Left colon (tissue), 2 donors: ENCODE data around the gene MYO3B. TPM values are rescaled to one million over a fixed set of nuclear protein-coding genes. Genes with fewer than 3 reads are reported as not detected.
"Not testable (repeated sequence)": the region's sequence is repeated elsewhere in the genome, so short reads cannot be mapped to it uniquely, and the experiment has no call there.

Experiments
- ATAC-seq: fragments of 200-7000 bp; cut with Tn5 transposase; one replicate; pipeline ENCODE4 v1.9.1; 2020; ENCODE audit warnings: mild to moderate bottlenecking, moderate library complexity
- DNase-seq, 2 donors: peaks; one replicate each; pipeline ENCODE4 v3.0.0-alpha.2; 2020
- intact Hi-C, 2 donors: fragments of 100-400 bp; cut with DNase I in 1 of 2; cut with micrococcal nuclease in 1 of 2; formaldehyde crosslinking; loops; one replicate each; pipeline versions ENCODE4 v1.11.2 to v1.14.0; 2022; cut with DNase I, micrococcal nuclease
- total RNA-seq, 2 donors: library from RNA; stranded (reverse); fragmentation: NEBNext Ultra II Directional; extraction: Animal tissue kit (Norgen Biotek cat#: 25700); gene quantifications; one replicate each; pipeline ENCODE4 v1.2.1, GENCODE V29; 2021
- donor health status: DM: no; HTN: no; CAD: no.
- donor health status: DM: yes; HTN: yes; CAD: no.

Gene MYO3B
- total RNA-seq, 2 donors from 2014 or later: 0.09 TPM; not detected in 1

- ATAC-seq (no peak), DNase-seq (no peak)
- intact Hi-C loops: no loop called here
Measured at GRCh38 chr2:170579511-170579910, 401.6 kb downstream of the MYO3B start.

GRCh38 chr2:170582313-170582712 lies 404.4 kb downstream of the MYO3B start:
- no peak for DNase-seq
- intact Hi-C loops: no loop called here

GRCh38 chr2:170582751-170583463 lies 405.0 kb downstream of the MYO3B start:
- ATAC-seq (no peak), DNase-seq (no peak)
- intact Hi-C loops: no loop called here

More at GRCh38 chr2:170582313-170582712, 404.4 kb downstream of the MYO3B start:
- no peak for ATAC-seq

GRCh38 chr2:170585067-170585466 lies 407.1 kb downstream of the MYO3B start:
- intact Hi-C loops: no loop called here
- DNase-seq (no peak), ATAC-seq (no peak)

- intact Hi-C loops: no loop called here
- no peak for DNase-seq
- ATAC-seq: no peak
Measured at GRCh38 chr2:170586571-170587095, 408.7 kb downstream of the MYO3B start.

- no peak for DNase-seq
- ATAC-seq: no peak
- intact Hi-C loops: no loop called here
Measured at GRCh38 chr2:170587117-170587516, 409.2 kb downstream of the MYO3B start.

- no peak for ATAC-seq
- intact Hi-C loops: no loop called here
- no peak for DNase-seq
Measured at GRCh38 chr2:170587922-170588321, 410.0 kb downstream of the MYO3B start.

GRCh38 chr2:170588729-170589128 lies 410.8 kb downstream of the MYO3B start:
- ATAC-seq (no peak), DNase-seq (no peak)
- intact Hi-C loops: no loop called here

- intact Hi-C loops: no loop called here
- DNase-seq (no peak), ATAC-seq (no peak)
Measured at GRCh38 chr2:170596576-170596975, 418.6 kb downstream of the MYO3B start.

GRCh38 chr2:170598067-170598395 lies 420.1 kb downstream of the MYO3B start:
- ATAC-seq: no peak
- no peak for DNase-seq
- intact Hi-C loops: no loop called here

- ATAC-seq (no peak), DNase-seq (no peak)
- intact Hi-C loops: no loop called here
Measured at GRCh38 chr2:170601489-170601888, 423.5 kb downstream of the MYO3B start.

- intact Hi-C loops: no loop called here
- ATAC-seq: no peak
Measured at GRCh38 chr2:170605862-170606261, 427.9 kb downstream of the MYO3B start.

GRCh38 chr2:170607171-170607570 lies 429.2 kb downstream of the MYO3B start:
- DNase-seq: no peak
- intact Hi-C loops: no loop called here
- ATAC-seq: no peak

More at GRCh38 chr2:170605862-170606261, 427.9 kb downstream of the MYO3B start:
- DNase-seq: no peak

- ATAC-seq (no peak), DNase-seq (no peak)
- intact Hi-C loops: loop anchor here in 1 of 2 donors (10.0 kb wide), 1 partner anchor 54 kb away; no protein-coding TSS in a partner anchor
Measured at GRCh38 chr2:170610615-170611014, 432.7 kb downstream of the MYO3B start.

- ATAC-seq, DNase-seq: not testable (repeated sequence)
- intact Hi-C loops: loop anchor here in 1 of 2 donors (10.0 kb wide), 1 partner anchor 46 kb away; no protein-coding TSS in a partner anchor
Measured at GRCh38 chr2:170618948-170619347, 441.0 kb downstream of the MYO3B start.

- DNase-seq, intact Hi-C loops: not testable (repeated sequence)
Measured at GRCh38 chr2:170635094-170635493, 457.1 kb downstream of the MYO3B start.

GRCh38 chr2:170639635-170640034 lies 461.7 kb downstream of the MYO3B start:
- intact Hi-C loops: no loop called here
- ATAC-seq (no peak), DNase-seq (no peak)

More at GRCh38 chr2:170635094-170635493, 457.1 kb downstream of the MYO3B start:
- ATAC-seq: not testable (repeated sequence)

- ATAC-seq (no peak), DNase-seq (no peak)
- intact Hi-C loops: no loop called here
Measured at GRCh38 chr2:170641961-170642360, 464.0 kb downstream of the MYO3B start.

- DNase-seq: no peak
- no peak for ATAC-seq
- intact Hi-C loops: no loop called here
Measured at GRCh38 chr2:170643346-170643745, 465.4 kb downstream of the MYO3B start.

- DNase-seq (no peak), ATAC-seq (no peak)
- intact Hi-C loops: no loop called here
Measured at GRCh38 chr2:170647741-170648436, 469.9 kb downstream of the MYO3B start.
